Measurements from ENCODE around the gene ERRFI1. TPM values are rescaled to one million over a fixed set of nuclear protein-coding genes. Genes with fewer than 3 reads are reported as not detected.

The ERRFI1 gene
- total RNA-seq, 1 donor from 2014 or later = 1.4 TPM

DNA sequence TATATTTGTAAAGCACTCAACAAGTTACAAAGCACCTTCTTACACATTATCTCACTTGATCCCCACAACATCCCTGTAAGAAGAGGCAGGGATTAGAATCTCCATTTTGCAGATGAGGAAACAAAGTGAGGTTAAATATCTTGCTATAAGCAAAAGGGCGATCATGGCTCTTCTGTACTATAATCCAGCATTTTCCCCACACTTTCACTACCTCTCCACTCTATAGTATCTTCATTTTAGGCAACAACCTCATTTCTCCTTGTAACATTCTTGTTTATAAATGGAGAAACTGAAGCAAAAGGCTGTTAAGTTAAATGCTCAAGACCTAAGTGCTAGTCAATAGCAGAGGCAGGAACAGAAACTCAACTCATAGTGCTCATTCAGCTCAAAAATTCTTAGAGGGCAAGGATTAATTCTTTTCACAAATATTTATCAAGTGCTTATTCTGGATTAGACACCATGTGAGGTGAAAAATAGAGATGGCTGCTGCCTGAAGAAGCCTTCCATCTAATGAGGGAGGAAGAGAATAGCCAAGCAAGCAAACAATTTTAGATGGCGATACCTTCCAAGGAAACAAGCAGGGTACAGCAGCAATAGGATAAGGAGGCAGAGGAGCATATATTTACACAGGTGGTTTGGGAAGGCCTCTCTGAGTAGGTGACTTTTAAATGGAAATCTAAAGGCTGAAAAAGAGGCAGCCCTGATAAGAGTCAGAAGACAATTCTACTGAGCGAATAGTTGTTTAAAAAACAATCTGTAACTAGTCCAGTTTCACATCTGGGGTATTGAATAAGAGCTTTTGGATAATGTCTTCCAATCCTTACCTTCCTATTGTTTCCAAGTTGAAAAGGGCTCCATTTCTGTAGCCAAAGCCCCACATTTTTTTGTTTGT, 3.5 kb downstream of the ERRFI1 start:
- TF ChIP-seq, protein P1, sequence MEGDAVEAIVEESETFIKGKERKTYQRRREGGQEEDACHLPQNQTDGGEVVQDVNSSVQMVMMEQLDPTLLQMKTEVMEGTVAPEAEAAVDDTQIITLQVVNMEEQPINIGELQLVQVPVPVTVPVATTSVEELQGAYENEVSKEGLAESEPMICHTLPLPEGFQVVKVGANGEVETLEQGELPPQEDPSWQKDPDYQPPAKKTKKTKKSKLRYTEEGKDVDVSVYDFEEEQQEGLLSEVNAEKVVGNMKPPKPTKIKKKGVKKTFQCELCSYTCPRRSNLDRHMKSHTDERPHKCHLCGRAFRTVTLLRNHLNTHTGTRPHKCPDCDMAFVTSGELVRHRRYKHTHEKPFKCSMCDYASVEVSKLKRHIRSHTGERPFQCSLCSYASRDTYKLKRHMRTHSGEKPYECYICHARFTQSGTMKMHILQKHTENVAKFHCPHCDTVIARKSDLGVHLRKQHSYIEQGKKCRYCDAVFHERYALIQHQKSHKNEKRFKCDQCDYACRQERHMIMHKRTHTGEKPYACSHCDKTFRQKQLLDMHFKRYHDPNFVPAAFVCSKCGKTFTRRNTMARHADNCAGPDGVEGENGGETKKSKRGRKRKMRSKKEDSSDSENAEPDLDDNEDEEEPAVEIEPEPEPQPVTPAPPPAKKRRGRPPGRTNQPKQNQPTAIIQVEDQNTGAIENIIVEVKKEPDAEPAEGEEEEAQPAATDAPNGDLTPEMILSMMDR (IDR thresholded peaks at IDR 0.05) = no peak
- Mint-ChIP-seq H3K4me3 (no peak overlapping the region), H3K27me3 (peaks cover 19% of the 10 kb centered on the region), H3K9me3 (no peaks in the 10 kb centered on the region), H3K4me1 (peaks cover 15% of the 10 kb centered on the region), H3K36me3 (ENCODE audit: low read depth) (no peaks in the 10 kb centered on the region), H3K27ac (no peak overlapping the region)
- POLR2A ChIA-PET = no interaction called here
- DNase-seq = no peak
- ATAC-seq (ENCODE audit: low read depth) = no peak
- CTCF ChIA-PET = no interaction called here
- intact Hi-C loops (cut with micrococcal nuclease) = no loop called here

DNA sequence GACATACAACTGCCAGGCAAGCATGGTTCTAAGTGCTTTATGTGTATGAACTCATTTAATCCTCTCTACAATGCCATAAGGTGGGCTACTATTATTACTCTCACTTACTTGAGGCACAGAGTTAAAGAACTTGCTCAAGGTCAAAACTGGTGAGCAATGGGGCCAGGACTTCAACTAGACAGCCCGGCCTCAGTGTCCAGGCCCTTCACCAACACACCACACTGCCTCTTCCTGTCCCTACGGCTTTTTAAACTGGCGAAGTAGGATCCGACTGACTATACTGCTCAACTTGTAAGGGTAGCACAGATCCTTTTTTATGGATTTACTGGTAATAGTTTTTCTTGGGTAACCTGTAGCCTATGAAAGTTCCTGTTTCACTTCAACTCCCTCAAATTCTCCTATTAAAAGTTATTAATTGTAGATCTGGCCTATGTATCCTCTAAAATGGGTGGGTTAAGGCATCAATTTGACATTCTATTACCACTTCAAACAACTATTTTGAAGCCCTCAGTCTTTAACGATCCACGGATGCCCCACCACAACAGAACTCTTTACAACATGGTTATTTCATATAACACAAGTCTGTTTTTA, 4.3 kb downstream of the ERRFI1 start:
- H3K27me3 Mint-ChIP-seq = peaks cover 19% of the 10 kb centered on the region
- ATAC-seq (ENCODE audit: low read depth) (no peak), DNase-seq (no peak)
- ChIA-PET CTCF (no interaction called here), POLR2A (no interaction called here)
- intact Hi-C loops (cut with micrococcal nuclease) = no loop called here
- no peaks in the 10 kb centered on the region for H3K36me3 Mint-ChIP-seq (ENCODE audit: low read depth)
- TF ChIP-seq, protein P1 (IDR thresholded peaks at IDR 0.05) = no peak
- peaks cover 12% of the 10 kb centered on the region for H3K4me1 Mint-ChIP-seq
- no peaks in the 10 kb centered on the region for H3K9me3 Mint-ChIP-seq
- H3K4me3 Mint-ChIP-seq = no peak overlapping the region
- H3K27ac Mint-ChIP-seq = no peak overlapping the region

DNA sequence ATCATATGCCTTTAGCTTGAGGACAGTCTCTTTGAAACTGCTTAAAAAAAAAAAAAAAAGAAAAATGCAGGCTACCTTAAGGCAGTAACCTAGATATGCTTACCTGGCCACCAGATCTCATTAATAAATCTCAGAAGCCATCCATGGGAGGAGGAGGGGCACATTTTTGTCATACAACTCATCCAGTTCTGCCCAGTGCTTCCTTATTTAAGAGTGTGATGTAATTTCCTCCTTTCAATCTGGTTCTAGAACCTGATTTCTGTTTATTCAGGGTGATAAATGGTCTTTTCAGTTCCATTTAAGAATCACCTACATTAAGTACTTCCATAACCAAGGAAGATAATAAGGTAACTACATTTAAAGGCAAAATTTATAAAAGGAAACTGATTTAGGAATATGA, 6.1 kb downstream of the ERRFI1 start:
- ChIA-PET CTCF (interaction anchor here (1.4 to 1.7 kb wide), 2 partner anchors 12 to 329 kb away, joined by 3 read pairs; no protein-coding TSS in a partner anchor), POLR2A (no interaction called here)
- TF ChIP-seq, protein P1 (IDR thresholded peaks at IDR 0.05) = no peak
- H3K9me3 Mint-ChIP-seq = no peaks in the 10 kb centered on the region
- no peaks in the 10 kb centered on the region for H3K36me3 Mint-ChIP-seq (ENCODE audit: low read depth)
- peaks cover 4% of the 10 kb centered on the region for H3K4me1 Mint-ChIP-seq
- DNase-seq (no peak), ATAC-seq (ENCODE audit: low read depth) (no peak)
- H3K27ac Mint-ChIP-seq = no peak overlapping the region
- intact Hi-C loops (cut with micrococcal nuclease) = no loop called here
- H3K27me3 Mint-ChIP-seq = peaks cover 23% of the 10 kb centered on the region
- H3K4me3 Mint-ChIP-seq = no peak overlapping the region

DNA sequence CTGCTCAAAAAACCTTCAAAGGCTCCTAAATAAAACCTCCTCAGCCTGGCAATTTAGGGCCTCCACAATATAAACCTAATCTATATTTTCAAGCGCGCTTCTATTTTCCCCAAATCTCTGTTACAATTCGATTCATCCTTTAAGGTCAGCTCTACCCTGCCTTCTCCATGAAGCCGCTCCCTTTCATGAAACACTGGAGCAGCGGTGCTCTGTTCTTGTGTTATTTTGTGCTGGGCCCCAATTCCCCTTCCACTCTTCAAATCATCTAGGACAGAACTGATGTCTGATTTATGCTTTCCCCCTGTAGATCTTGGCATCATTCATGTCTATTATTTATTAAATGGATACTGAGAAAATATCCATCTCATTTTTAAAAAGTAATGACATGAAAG, 6.9 kb downstream of the ERRFI1 start:
- ChIA-PET POLR2A (no interaction called here), CTCF (interaction anchor here (1.0 to 1.7 kb wide), 3 partner anchors 12 to 330 kb away, joined by 3 read pairs; no protein-coding TSS in a partner anchor)
- intact Hi-C loops (cut with micrococcal nuclease) = no loop called here
- Mint-ChIP-seq H3K4me1 (peaks cover 3% of the 10 kb centered on the region), H3K27ac (no peak overlapping the region), H3K36me3 (ENCODE audit: low read depth) (no peaks in the 10 kb centered on the region), H3K4me3 (no peak overlapping the region), H3K27me3 (peaks cover 22% of the 10 kb centered on the region), H3K9me3 (no peaks in the 10 kb centered on the region)
- TF ChIP-seq, protein P1 (IDR thresholded peaks at IDR 0.05) = no peak
- no peak for ATAC-seq (ENCODE audit: low read depth)
- no peak for DNase-seq
